Measurements from ENCODE around the gene SLC27A5.

GRCh38 chr19:58558066-58558622 is 46.4 kb upstream of the SLC27A5 start, which contains the start of gene UBE2M:
- TF ChIP-seq ZNF274 (IDR thresholded peaks at IDR 0.05; ENCODE audit: low read depth, low read length), result no peak
- TF ChIP-seq SUZ12 (IDR thresholded peaks at IDR 0.05; ENCODE audit: extremely low read depth, insufficient read depth, insufficient read length), result no peak

Measured in NT2/D1 (cell line).